ENCODE results near the gene STAG1. TPM values are rescaled to one million over a fixed set of nuclear protein-coding genes. Genes with fewer than 3 reads are reported as not detected.
"Not testable (repeated sequence)": the region's sequence is repeated elsewhere in the genome, so short reads cannot be mapped to it uniquely, and the experiment has no call there.

Gene STAG1
- total RNA-seq, 2 donors from 2014 or later = 26.8 to 56.4 TPM

GRCh38 chr3:136583823-136584222, 168.4 kb downstream of the STAG1 start:
- Histone ChIP-seq H3K36me3 (no peaks in the 10 kb centered on the region), H3K27me3 (replicated peaks; ENCODE audit: insufficient read depth) (no peaks in the 10 kb centered on the region), H3K4me3 (no peak overlapping the region), H3K27ac (no peak overlapping the region), H3K4me1 (ENCODE audit: control insufficient read depth in 1 of 2, low read depth in 2 of 2) (peaks cover 0 to 15% of the 10 kb centered on the region in 2 donors), H3K9me3 (no peaks in the 10 kb centered on the region)
- ATAC-seq (ENCODE audit: insufficient number of reproducible peaks, low FRiP score, low read depth) (no peak), DNase-seq (ENCODE audit: low spot score) (no peak)
- TF ChIP-seq, protein P1, sequence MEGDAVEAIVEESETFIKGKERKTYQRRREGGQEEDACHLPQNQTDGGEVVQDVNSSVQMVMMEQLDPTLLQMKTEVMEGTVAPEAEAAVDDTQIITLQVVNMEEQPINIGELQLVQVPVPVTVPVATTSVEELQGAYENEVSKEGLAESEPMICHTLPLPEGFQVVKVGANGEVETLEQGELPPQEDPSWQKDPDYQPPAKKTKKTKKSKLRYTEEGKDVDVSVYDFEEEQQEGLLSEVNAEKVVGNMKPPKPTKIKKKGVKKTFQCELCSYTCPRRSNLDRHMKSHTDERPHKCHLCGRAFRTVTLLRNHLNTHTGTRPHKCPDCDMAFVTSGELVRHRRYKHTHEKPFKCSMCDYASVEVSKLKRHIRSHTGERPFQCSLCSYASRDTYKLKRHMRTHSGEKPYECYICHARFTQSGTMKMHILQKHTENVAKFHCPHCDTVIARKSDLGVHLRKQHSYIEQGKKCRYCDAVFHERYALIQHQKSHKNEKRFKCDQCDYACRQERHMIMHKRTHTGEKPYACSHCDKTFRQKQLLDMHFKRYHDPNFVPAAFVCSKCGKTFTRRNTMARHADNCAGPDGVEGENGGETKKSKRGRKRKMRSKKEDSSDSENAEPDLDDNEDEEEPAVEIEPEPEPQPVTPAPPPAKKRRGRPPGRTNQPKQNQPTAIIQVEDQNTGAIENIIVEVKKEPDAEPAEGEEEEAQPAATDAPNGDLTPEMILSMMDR (IDR thresholded peaks at IDR 0.05) = no peak

DNA sequence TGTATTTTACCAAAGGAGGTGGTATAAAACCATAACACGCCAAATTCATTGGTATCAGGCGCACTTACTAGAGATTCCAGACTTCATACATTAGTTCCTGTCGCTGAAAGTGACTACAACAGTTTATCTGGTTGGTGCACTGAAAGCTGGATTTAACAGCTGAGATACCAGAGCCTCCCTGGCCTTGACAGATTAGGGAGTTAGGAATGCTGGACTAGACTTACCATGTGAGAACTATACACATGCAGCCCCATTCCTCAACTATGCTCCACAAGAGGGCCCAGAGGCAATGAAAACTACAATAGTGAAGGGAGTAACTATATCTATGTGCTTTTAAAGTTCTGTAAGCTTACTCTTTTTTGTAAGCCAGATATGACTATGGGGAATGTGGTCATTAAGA, 174.4 kb downstream of the STAG1 start:
- TF ChIP-seq, protein P1 (IDR thresholded peaks at IDR 0.05) = no peak
- Histone ChIP-seq H3K4me3 (no peak overlapping the region), H3K4me1 (ENCODE audit: control insufficient read depth in 1 of 2, low read depth in 2 of 2) (no peaks in the 10 kb centered on the region), H3K27ac (no peak overlapping the region), H3K9me3 (no peaks in the 10 kb centered on the region), H3K36me3 (no peaks in the 10 kb centered on the region), H3K27me3 (replicated peaks; ENCODE audit: insufficient read depth) (no peaks in the 10 kb centered on the region)
- DNase-seq (ENCODE audit: low spot score) (no peak), ATAC-seq (ENCODE audit: insufficient number of reproducible peaks, low FRiP score, low read depth) (no peak)

GRCh38 chr3:136576279-136577009, 175.7 kb downstream of the STAG1 start:
- Histone ChIP-seq H3K27me3 (replicated peaks; ENCODE audit: insufficient read depth) (no peaks in the 10 kb centered on the region), H3K9me3 (no peaks in the 10 kb centered on the region), H3K27ac (no peak overlapping the region), H3K4me3 (no peak overlapping the region), H3K4me1 (ENCODE audit: control insufficient read depth in 1 of 2, low read depth in 2 of 2) (no peaks in the 10 kb centered on the region), H3K36me3 (no peaks in the 10 kb centered on the region)
- no peak for ATAC-seq (ENCODE audit: insufficient number of reproducible peaks, low FRiP score, low read depth)
- TF ChIP-seq, protein P1 (IDR thresholded peaks at IDR 0.05) = no peak
- no peak for DNase-seq (ENCODE audit: low spot score)

GRCh38 chr3:136567599-136568188, 184.5 kb downstream of the STAG1 start:
- ATAC-seq (ENCODE audit: insufficient number of reproducible peaks, low FRiP score, low read depth) (no peak), DNase-seq (ENCODE audit: low spot score) (no peak)
- Histone ChIP-seq H3K36me3 (no peaks in the 10 kb centered on the region), H3K9me3 (no peaks in the 10 kb centered on the region), H3K4me3 (no peak overlapping the region), H3K27ac (no peak overlapping the region), H3K27me3 (replicated peaks; ENCODE audit: insufficient read depth) (no peaks in the 10 kb centered on the region), H3K4me1 (ENCODE audit: control insufficient read depth in 1 of 2, low read depth in 2 of 2) (no peaks in the 10 kb centered on the region)
- TF ChIP-seq, protein P1 (IDR thresholded peaks at IDR 0.05) = no peak

GRCh38 chr3:136564962-136565361, 187.2 kb downstream of the STAG1 start:
- H3K4me1 ChIP-seq (ENCODE audit: control insufficient read depth in 1 of 2, low read depth in 2 of 2); H3K4me3 ChIP-seq; H3K27ac ChIP-seq; DNase-seq (ENCODE audit: low spot score); H3K36me3 ChIP-seq; ATAC-seq (ENCODE audit: insufficient number of reproducible peaks, low FRiP score, low read depth); H3K27me3 ChIP-seq (replicated peaks; ENCODE audit: insufficient read depth); H3K9me3 ChIP-seq: not testable (repeated sequence)
